Sciatic nerve (tissue), 2 donors: ENCODE measurements around the gene FKRP. TPM values are rescaled to one million over a fixed set of nuclear protein-coding genes. Genes with fewer than 3 reads are reported as not detected.
"Not testable (repeated sequence)": the region's sequence is repeated elsewhere in the genome, so short reads cannot be mapped to it uniquely, and the experiment has no call there.

ENCODE experiments used
- ATAC-seq: fragments of 200-7000 bp; cut with Tn5 transposase; one replicate; pipeline ENCODE4 v1.9.1; 2020; ENCODE audit warnings: mild to moderate bottlenecking, moderate library complexity
- DNase-seq: peaks from one replicate; pipeline ENCODE4 v3.0.0-alpha.2; 2020; ENCODE audit warnings: low spot score
- intact Hi-C: fragments of 100-400 bp; cut with DNase I; formaldehyde crosslinking; loops from one replicate; pipeline ENCODE4 v1.14.2; 2022
- total RNA-seq: library from RNA; stranded (reverse); fragmentation: NEBNext Ultra II Directional; extraction: Animal tissue kit (Norgen Biotek cat#: 25700); gene quantifications from one replicate; pipeline ENCODE4 v1.2.1, GENCODE V29; 2021
- donor health status: DM: no; HTN: no; CAD: no.
- donor health status: DM: no; HTN: no; CAD: no.

The FKRP gene
- 25.2 TPM for total RNA-seq

- intact Hi-C loops: no loop called here
- DNase-seq: no peak
- peak; percentile 49 for ATAC-seq
These were observed at the start of gene FKRP for GRCh38 chr19:46745521-46746280. Gene FKRP, plus strand, starts transcription at chr19:46746057. Its CDS starts 9,394 bp downstream, at chr19:46755451.

- ATAC-seq (peak; percentile 1), DNase-seq (no peak)
- intact Hi-C loops: no loop called here
These were observed 49.0 kb upstream of the FKRP start for GRCh38 chr19:46696866-46697203.

GRCh38 chr19:46697204-46697960 lies 48.5 kb upstream of the FKRP start:
- intact Hi-C loops: no loop called here
- ATAC-seq (peak; percentile 96), DNase-seq (peak; percentile 94)

- ATAC-seq: no peak
- no peak for DNase-seq
- intact Hi-C loops: no loop called here
These were observed 47.2 kb upstream of the FKRP start for GRCh38 chr19:46698395-46699321.

- DNase-seq (no peak), ATAC-seq (no peak)
- intact Hi-C loops: no loop called here
These were observed 45.2 kb upstream of the FKRP start for GRCh38 chr19:46700704-46701103.

GRCh38 chr19:46704379-46705076 lies 41.3 kb upstream of the FKRP start:
- DNase-seq (peak; percentile 90), ATAC-seq (peak; percentile 81)
- intact Hi-C loops: no loop called here

- ATAC-seq: no peak
- intact Hi-C loops: no loop called here
These were observed 35.2 kb upstream of the FKRP start for GRCh38 chr19:46710687-46711086.

GRCh38 chr19:46712768-46713338 lies 33.0 kb upstream of the FKRP start:
- intact Hi-C loops, DNase-seq, ATAC-seq: not testable (repeated sequence)

More at GRCh38 chr19:46710687-46711086, 35.2 kb upstream of the FKRP start:
- no peak for DNase-seq

- ATAC-seq: peak; percentile 77
- peak; percentile 93 for DNase-seq
- intact Hi-C loops: no loop called here
These were observed 31.9 kb upstream of the FKRP start for GRCh38 chr19:46713781-46714443.

GRCh38 chr19:46714444-46715106 lies 31.3 kb upstream of the FKRP start:
- no peak for ATAC-seq
- no peak for DNase-seq
- intact Hi-C loops: no loop called here

GRCh38 chr19:46715620-46715974 lies 30.3 kb upstream of the FKRP start:
- intact Hi-C loops: no loop called here
- ATAC-seq: no peak
- no peak for DNase-seq

GRCh38 chr19:46715975-46716671 lies 29.7 kb upstream of the FKRP start:
- intact Hi-C loops: no loop called here
- DNase-seq (no peak), ATAC-seq (no peak)

- no peak for DNase-seq
- peak; percentile 1 for ATAC-seq
- intact Hi-C loops: no loop called here
These were observed 29.2 kb upstream of the FKRP start for GRCh38 chr19:46716672-46717033.

GRCh38 chr19:46717034-46717715 lies 28.7 kb upstream of the FKRP start, which contains the start of gene PRKD2:
Gene PRKD2, minus strand, starts transcription at chr19:46717114. Its CDS starts 744 bp downstream, at chr19:46716370.
- DNase-seq (peak; percentile 97), ATAC-seq (peak; percentile 93)
- intact Hi-C loops: no loop called here

GRCh38 chr19:46717716-46718143 lies 28.1 kb upstream of the FKRP start:
- no peak for DNase-seq
- intact Hi-C loops: no loop called here
- ATAC-seq: peak; percentile 3

GRCh38 chr19:46718157-46718933 lies 27.5 kb upstream of the FKRP start:
- intact Hi-C loops: no loop called here
- no peak for DNase-seq
- no peak for ATAC-seq
